NCI-H1694 (cell line): ENCODE measurements around the gene MAP3K19.

Experiments
- DNase-seq: peaks from one replicate; lab custom pipeline; 2025; lab: John Stamatoyannopoulos, UW

MAP3K19 gene

DNA sequence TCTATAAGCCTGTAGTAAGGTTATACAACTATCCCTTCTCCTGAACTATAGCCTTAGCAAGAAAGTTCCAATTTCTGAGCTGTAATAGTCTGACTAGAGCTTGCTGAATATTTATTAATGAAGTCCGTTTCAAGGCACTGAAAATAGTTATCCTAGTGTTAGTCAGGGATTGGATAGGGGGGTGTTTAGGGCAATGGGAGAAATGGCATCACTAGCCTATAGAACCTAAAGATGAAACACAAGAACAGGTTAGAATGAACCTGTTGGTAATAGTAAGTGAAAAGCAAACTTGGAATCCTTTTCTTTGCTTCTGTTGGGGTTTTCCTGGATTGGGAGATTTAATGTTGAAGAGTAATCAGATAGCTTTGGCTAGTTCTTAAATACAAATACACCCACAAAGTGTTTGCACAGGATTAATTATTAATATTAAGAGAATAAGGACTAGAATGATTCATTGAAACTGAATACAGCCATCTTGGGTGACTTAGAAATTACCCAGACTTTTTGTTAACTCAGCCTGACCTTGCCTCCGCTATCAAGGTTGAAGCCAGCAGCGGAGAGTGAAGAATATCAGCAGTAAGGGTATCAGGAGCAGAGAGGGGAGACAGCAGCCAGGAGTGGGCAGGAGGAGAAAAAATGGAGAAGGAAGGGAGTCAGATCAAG is 114.3 kb downstream of the MAP3K19 start:
- no peak for DNase-seq

DNA sequence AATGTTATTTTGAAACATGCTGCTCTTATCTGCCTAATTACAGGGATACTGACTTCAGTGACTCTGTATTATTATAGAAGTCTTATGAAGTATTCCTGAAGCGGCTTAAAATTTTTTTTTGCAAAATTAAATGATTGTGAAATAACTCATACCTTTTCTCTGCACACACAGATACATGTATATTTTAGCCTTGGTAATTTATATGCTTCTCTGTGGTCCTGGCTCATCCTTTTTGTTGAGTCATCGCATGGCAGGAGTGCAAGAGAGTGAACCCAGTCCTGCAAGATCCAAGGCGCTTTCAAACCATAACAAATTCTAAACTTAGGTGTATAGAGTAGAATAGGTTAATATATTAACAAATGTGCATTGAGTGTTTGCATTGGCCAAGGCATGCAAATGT is 120.1 kb downstream of the MAP3K19 start:
- DNase-seq: no peak

DNA sequence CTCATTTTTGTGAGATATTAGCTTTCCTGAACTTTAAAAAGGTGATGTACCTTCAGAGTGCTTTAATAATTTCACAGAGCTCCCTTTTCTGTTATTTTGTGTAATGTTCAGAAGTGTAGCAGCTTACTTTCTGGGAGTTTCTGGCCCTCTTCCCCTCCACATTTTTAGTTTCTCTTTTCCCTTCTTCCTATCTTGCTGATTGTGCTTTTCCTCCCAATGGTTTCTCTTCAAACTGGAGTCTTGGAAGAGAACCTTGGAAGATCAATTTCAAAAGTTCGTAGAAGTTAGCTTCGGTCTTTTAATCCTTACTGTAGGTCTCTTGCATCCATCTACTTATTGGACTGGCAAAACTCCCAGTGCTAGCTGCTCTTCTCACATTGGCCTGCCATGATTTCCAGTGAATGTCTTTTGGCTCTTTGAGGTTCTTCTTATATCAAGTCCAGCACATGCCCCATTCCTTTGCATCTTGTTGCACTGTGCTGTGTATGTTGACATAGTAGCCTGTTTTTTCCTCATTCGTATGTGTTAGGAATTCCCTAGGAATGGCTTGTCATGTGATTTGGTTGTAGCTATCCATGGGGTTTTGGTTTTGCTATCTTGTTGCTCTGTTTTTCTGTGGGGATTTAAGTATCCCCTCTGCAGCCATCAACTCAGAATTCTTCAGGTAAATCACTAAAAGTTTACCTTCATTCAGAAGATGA is 120.9 kb downstream of the MAP3K19 start:
- no peak for DNase-seq

DNA sequence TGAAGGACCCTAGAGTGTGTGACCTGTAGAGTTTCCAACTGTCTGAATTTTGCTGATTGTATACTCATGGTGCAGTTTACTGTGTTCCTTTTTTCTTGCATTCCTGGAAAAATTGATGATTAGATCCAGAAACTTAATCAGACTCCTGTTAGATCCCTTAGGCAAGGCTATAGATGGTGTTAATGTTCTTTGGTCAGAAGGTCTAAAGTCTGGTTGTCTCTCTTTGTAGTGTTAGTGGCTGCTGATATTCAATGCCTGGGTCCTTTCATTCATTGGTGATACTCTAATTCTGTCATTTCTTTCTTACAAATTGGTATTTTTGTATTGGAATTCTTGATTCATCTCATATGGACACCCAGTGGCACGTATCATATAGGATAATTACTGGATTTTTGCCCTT is 122.3 kb downstream of the MAP3K19 start:
- DNase-seq: no peak

DNA sequence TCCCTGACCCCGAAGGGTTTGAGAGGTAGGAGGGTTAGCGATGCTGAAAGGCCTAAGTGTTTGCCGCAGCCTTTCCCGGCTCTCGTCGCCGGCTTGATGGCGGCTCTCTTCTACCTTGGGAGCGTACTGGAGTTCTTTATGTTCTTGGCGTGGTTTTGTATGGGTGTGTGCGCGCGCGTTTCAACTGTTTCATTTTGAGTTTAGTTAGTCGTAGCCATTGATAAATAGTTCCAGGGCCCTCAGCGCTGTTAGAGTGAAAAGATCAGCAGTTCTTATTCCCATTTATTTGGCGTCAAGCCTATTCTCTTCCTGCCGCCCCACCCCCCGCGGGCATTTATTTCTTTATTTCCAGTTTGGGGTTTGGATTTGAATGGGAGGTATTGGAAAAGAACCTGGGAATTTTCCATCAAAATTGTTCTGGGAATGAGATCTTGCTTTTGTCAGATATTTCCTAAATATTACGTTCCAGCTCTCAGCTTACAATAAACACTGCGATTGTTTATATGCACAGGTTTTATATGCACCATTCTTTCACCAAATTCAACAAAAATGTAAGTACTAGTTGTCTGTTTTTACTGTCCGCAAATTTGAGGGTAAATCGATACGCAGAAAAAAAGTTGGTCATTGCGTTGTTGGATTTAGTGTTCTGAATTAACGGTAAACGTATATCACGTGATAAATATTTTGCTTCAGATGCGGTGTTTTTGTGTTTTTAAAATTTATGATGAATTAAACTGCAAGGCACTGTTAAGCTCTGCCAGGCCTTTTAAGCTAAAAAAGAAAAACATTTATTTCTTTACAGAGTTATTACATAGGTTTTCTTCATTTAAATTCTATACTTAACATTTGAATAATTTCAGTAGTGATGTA is 127.7 kb downstream of the MAP3K19 start:
- DNase-seq: no peak

- DNase-seq: peak; percentile 98
Observed at GRCh38 chr2:134918526-134919340, 128.5 kb downstream of the MAP3K19 start, which contains the start of gene CCNT2. CCNT2 (plus strand) TSS chr2:134918822; CDS start chr2:134918855, 33 bp downstream.

- no peak for DNase-seq
Observed at GRCh38 chr2:134917888-134918525, 129.2 kb downstream of the MAP3K19 start.

- DNase-seq: no peak
Observed at GRCh38 chr2:134917360-134917865, 129.8 kb downstream of the MAP3K19 start.
